GM21576 (cell line): ENCODE data around the gene GNA14.
"Not testable (repeated sequence)": the region's sequence is repeated elsewhere in the genome, so short reads cannot be mapped to it uniquely, and the experiment has no call there.

Experiments
- ATAC-seq: cut with Tn5 transposase; IDR thresholded peaks from one replicate; pipeline ENCODE4 v1.9.1; 2021; ENCODE audit warnings: mild to moderate bottlenecking, moderate library complexity; ENCODE audit not compliant: unreplicated experiment

GNA14 gene

GRCh38 chr9:77647267-77648233 lies 572 bp downstream of the GNA14 start:
- ATAC-seq, result no peak

GRCh38 chr9:77643871-77644270 lies 4.3 kb downstream of the GNA14 start:
- no peak for ATAC-seq

GRCh38 chr9:77640741-77641580 lies 7.2 kb downstream of the GNA14 start:
- no peak for ATAC-seq

- no peak for ATAC-seq
Observed at GRCh38 chr9:77632652-77633051, 15.5 kb downstream of the GNA14 start.

- ATAC-seq, result not testable (repeated sequence)
Observed at GRCh38 chr9:77628864-77629263, 19.3 kb downstream of the GNA14 start.

- no peak for ATAC-seq
Observed at GRCh38 chr9:77616191-77616590, 31.9 kb downstream of the GNA14 start.

GRCh38 chr9:77614645-77615044 lies 33.5 kb downstream of the GNA14 start:
- no peak for ATAC-seq

GRCh38 chr9:77606526-77606925 lies 41.6 kb downstream of the GNA14 start:
- ATAC-seq, result no peak

- no peak for ATAC-seq
Observed at GRCh38 chr9:77605449-77606220, 42.5 kb downstream of the GNA14 start.

GRCh38 chr9:77604316-77604715 lies 43.8 kb downstream of the GNA14 start:
- ATAC-seq, result no peak

GRCh38 chr9:77602852-77603251 lies 45.3 kb downstream of the GNA14 start:
- ATAC-seq, result no peak

GRCh38 chr9:77601476-77602099 lies 46.5 kb downstream of the GNA14 start:
- ATAC-seq, result no peak

GRCh38 chr9:77600810-77601209 lies 47.3 kb downstream of the GNA14 start:
- no peak for ATAC-seq

- ATAC-seq, result no peak
Observed at GRCh38 chr9:77599492-77599891, 48.6 kb downstream of the GNA14 start.

- ATAC-seq, result no peak
Observed at GRCh38 chr9:77598991-77599390, 49.1 kb downstream of the GNA14 start.

- no peak for ATAC-seq
Observed at GRCh38 chr9:77598524-77598923, 49.6 kb downstream of the GNA14 start.

- no peak for ATAC-seq
Observed at GRCh38 chr9:77597057-77597456, 51.1 kb downstream of the GNA14 start.

GRCh38 chr9:77595426-77596095 lies 52.6 kb downstream of the GNA14 start:
- ATAC-seq, result no peak

GRCh38 chr9:77594963-77595362 lies 53.2 kb downstream of the GNA14 start:
- no peak for ATAC-seq

- ATAC-seq, result no peak
Observed at GRCh38 chr9:77593528-77593927, 54.6 kb downstream of the GNA14 start.
